Stomach (tissue), 9 donors: ENCODE data around the gene ARTN. TPM values are rescaled to one million over a fixed set of nuclear protein-coding genes. Genes with fewer than 3 reads are reported as not detected.

Experiments
- DNase-seq, 2 donors: peaks; one replicate each; pipeline versions ENCODE4 v3.0.0 to v3.0.0-alpha.2; 2013 to 2019
- H3K27ac ChIP-seq, 5 donors: fragments of 200-600 bp in 4 of 5; sonication (generic) in 4 of 5; one replicate each; pipeline ENCODE4 v1.5.1; 2013 to 2019; ENCODE audit warnings: mild to moderate bottlenecking in 1 of 5, moderate library complexity in 1 of 5
- H3K27me3 ChIP-seq, 3 donors: fragments of 200-600 bp; sonication (generic); one replicate each; pipeline ENCODE4 v1.5.1; 2017 to 2019; ENCODE audit warnings: mixed run types in 1 of 3
- H3K36me3 ChIP-seq, 4 donors: fragments of 200-600 bp; sonication (generic); 1 replicate in 3 of 4; 2 replicates in 1 of 4; pipeline ENCODE4 v1.5.1; 2016 to 2019
- H3K4me1 ChIP-seq, 4 donors: fragments of 200-600 bp; sonication (generic); one replicate each; pipeline ENCODE4 v1.5.1; 2016 to 2019
- H3K4me3 ChIP-seq, 4 donors: fragments of 200-600 bp; sonication (generic) in 3 of 4; one replicate each; pipeline ENCODE4 v1.5.1; 2016 to 2019; ENCODE audit warnings: mild to moderate bottlenecking in 1 of 4
- H3K9me3 ChIP-seq, 4 donors: fragments of 200-600 bp; sonication (generic); one replicate each; pipeline ENCODE4 v1.5.1; 2016 to 2019
- CTCF ChIP-seq, 7 experiments: fragments of 450-650 bp in 4 of 7; fragments of 200-600 bp in 3 of 7; sonication (generic) in 3 of 7; IDR thresholded peaks; one replicate each; pipeline ENCODE4 v1.5.1; 2016 to 2019; ENCODE audit warnings: antibody characterized with exemption in 7 of 7, control low read depth in 2 of 7, mild to moderate bottlenecking in 1 of 7
- EP300 ChIP-seq: sonication (generic); formaldehyde crosslinking; IDR thresholded peaks from one replicate; pipeline ENCODE4 v1.6.1; 2017; ENCODE audit warnings: antibody characterized with exemption
- POLR2A ChIP-seq, 4 donors: fragments of 450-650 bp; IDR thresholded peaks; one replicate each; pipeline ENCODE4 v1.6.1; 2016; ENCODE audit warnings: antibody characterized with exemption in 4 of 4, control low read depth in 2 of 4, mild to moderate bottlenecking in 1 of 4, moderate library complexity in 1 of 4
- POLR2AphosphoS5 ChIP-seq, 3 donors: sonication (generic); formaldehyde crosslinking; IDR thresholded peaks; one replicate each; pipeline ENCODE4 v1.6.1; 2016; ENCODE audit warnings: antibody characterized with exemption in 3 of 3
- WGBS, 5 donors: extraction: QIAGEN DNeasy Blood & Tissue Kit in 3 of 5; methylation state at CpG; one replicate each; pipeline versions ENCODE4 v1.1.5 to v1.1.7; 2013 to 2018; 5-methylcytosine and 5-hydroxymethylcytosine counted together
- intact Hi-C: fragments of 100-400 bp; cut with DNase I; formaldehyde crosslinking; loops from one replicate; pipeline ENCODE4 v1.15.1; 2023; ENCODE audit warnings: low total_unique reads
- polyA plus RNA-seq, 3 donors: library from polyadenylated mRNA; stranded (reverse); fragments of 200-250 nt; gene quantifications; one replicate each; pipeline ENCODE4 v1.2.3, GENCODE V29; 2013
- total RNA-seq, 5 donors: library from RNA; depleted of rRNA; stranded (reverse); fragments of >200 nt; gene quantifications; one replicate each; pipeline versions ENCODE4 v1.1.0 to v1.2.3, GENCODE V29; 2014 to 2016
- donor health status: healthy with polysubstance abuse.
- donor health status: Bipolar disorder and iron deficiency.
- donor health status: healthy.

The ARTN gene
- total and polyA plus RNA-seq, 8 donors, result 0.44 to 4.8 (median 2.6) TPM; not detected in 4

DNA sequence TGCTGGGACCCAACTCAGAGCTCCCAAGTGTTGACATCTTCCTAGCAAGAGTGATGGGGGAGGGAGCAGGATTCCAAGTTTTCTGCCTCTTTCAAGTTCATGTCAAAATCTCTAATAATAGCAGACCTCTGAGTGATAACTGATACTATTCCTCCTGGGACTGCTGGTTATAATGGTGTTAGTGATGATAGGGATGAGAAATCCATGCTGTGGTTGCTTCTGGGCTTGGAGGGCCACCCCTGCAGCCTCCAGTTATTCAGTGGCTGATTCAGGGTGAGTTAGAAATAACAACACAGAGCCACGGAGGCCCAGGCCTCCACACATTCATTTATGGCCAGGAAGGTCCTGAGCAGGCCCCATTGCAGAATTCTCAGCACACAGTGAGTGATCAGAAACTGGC, 40.6 kb upstream of the ARTN start:
- H3K27ac ChIP-seq, result peak overlapping the region in 2 of 5 donors; percentile 40 to 57
- intact Hi-C loops, result no loop called here
- H3K9me3 ChIP-seq, result no peaks in the 10 kb centered on the region
- peaks cover 0 to 18% (median 0%) of the 10 kb centered on the region in 4 donors for H3K4me1 ChIP-seq
- WGBS, 5 donors, result 61 to 75% (median 67%) methylated on average over 1 of the region's 1 CpG
- H3K36me3 ChIP-seq, result peaks cover 3 to 25% (median 15%) of the 10 kb centered on the region in 4 donors
- no peak for DNase-seq
- TF ChIP-seq POLR2A (IDR thresholded peaks at IDR 0.05), result no peak
- no peak for TF ChIP-seq CTCF (IDR thresholded peaks at IDR 0.05)
- no peak for TF ChIP-seq EP300
- no peak for TF ChIP-seq POLR2AphosphoS5 (IDR thresholded peaks at IDR 0.05)
- H3K27me3 ChIP-seq, result no peaks in the 10 kb centered on the region
- H3K4me3 ChIP-seq, result no peak overlapping the region

DNA sequence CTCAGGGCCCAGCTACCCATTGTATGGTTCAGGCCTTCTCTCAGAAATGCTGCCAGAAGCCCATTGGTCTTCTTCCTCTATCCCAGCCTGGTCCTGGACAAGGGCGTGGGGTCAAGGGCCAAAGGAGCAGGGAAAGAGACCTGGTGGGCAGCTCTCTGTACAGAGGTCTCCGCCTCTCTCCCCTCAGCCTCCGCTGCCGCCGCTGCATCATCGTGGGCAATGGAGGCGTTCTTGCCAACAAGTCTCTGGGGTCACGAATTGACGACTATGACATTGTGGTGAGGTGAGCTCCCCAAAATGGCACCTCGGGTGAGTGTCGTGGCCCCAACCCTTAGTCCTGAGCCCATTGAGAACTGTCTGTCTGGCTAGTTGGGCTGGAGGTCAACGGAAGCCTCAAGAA, 34.6 kb upstream of the ARTN start:
- no peak for DNase-seq
- no peak overlapping the region for H3K27ac ChIP-seq
- no peaks in the 10 kb centered on the region for H3K27me3 ChIP-seq
- intact Hi-C loops, result no loop called here
- H3K4me3 ChIP-seq, result no peak overlapping the region
- no peaks in the 10 kb centered on the region for H3K9me3 ChIP-seq
- no peak for TF ChIP-seq CTCF (IDR thresholded peaks at IDR 0.05)
- TF ChIP-seq POLR2A (IDR thresholded peaks at IDR 0.05), result no peak
- TF ChIP-seq POLR2AphosphoS5 (IDR thresholded peaks at IDR 0.05), result no peak
- no peak for TF ChIP-seq EP300
- 95 to 100% (median 98%) methylated on average over 11 to 12 of the region's 12 CpGs for WGBS, 5 donors
- peaks cover 7 to 60% (median 40%) of the 10 kb centered on the region in 4 donors for H3K36me3 ChIP-seq
- peaks cover 0 to 4% (median 0%) of the 10 kb centered on the region in 4 donors for H3K4me1 ChIP-seq

DNA sequence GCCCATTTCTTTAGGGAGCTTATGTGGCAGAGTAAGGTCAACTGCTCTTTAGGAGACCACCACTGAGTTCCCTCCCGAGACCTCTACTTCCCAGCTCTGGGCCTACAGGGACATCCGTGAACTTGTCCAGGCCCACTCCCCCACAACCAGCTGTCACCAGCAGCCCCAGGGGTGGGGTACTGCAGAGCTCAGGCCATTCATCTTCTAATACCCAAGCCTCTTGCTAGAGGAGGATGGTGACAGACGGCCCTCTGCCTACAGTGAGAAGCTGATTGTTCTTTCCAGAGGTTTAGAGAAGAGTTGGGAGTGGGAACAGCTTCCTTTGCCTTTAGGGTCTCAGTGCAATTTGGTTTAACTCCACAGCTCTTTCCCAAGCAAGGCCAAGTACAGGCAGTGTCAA, 33.2 kb upstream of the ARTN start:
- Histone ChIP-seq H3K4me3 (no peak overlapping the region), H3K27ac (no peak overlapping the region), H3K27me3 (no peaks in the 10 kb centered on the region), H3K36me3 (peaks cover 3 to 51% (median 30%) of the 10 kb centered on the region in 4 donors), H3K4me1 (no peaks in the 10 kb centered on the region), H3K9me3 (no peaks in the 10 kb centered on the region)
- DNase-seq, result no peak
- WGBS, 5 donors, result 80 to 98% (median 92%) methylated on average over 3 of the region's 3 CpGs
- intact Hi-C loops, result no loop called here
- TF ChIP-seq CTCF (IDR thresholded peaks at IDR 0.05) (no peak), POLR2A (IDR thresholded peaks at IDR 0.05) (no peak), POLR2AphosphoS5 (IDR thresholded peaks at IDR 0.05) (no peak), EP300 (no peak)

- 79 to 92% (median 87%) methylated on average over 7 of the region's 7 CpGs for WGBS, 5 donors
These were observed 32.2 kb upstream of the ARTN start for GRCh38 chr1:43901196-43901961.

More at GRCh38 chr1:43901196-43901961, 32.2 kb upstream of the ARTN start:
- no peaks in the 10 kb centered on the region for H3K4me1 ChIP-seq
- no peaks in the 10 kb centered on the region for H3K27me3 ChIP-seq
- H3K36me3 ChIP-seq, result peaks cover 3 to 42% (median 27%) of the 10 kb centered on the region in 4 donors
- no peak for DNase-seq
- no peak overlapping the region for H3K27ac ChIP-seq
- H3K4me3 ChIP-seq, result no peak overlapping the region
- intact Hi-C loops, result no loop called here
- no peaks in the 10 kb centered on the region for H3K9me3 ChIP-seq
- no peak for TF ChIP-seq EP300
- TF ChIP-seq POLR2AphosphoS5 (IDR thresholded peaks at IDR 0.05), result no peak
- TF ChIP-seq CTCF (IDR thresholded peaks at IDR 0.05), result no peak
- no peak for TF ChIP-seq POLR2A (IDR thresholded peaks at IDR 0.05)
